ENCODE results near the gene KIAA1328. TPM values are rescaled to one million over a fixed set of nuclear protein-coding genes. Genes with fewer than 3 reads are reported as not detected.

KIAA1328 gene
- polyA plus RNA-seq, 2 of the 4 experiments (the other 2 are of a cell fraction), result 1.7 to 3.9 TPM

GRCh38 chr18:36931106-36931505 is 102.2 kb downstream of the KIAA1328 start:
- Histone ChIP-seq H3K4me1 (no peaks in the 10 kb centered on the region), H3K9me3 (no peaks in the 10 kb centered on the region), H3K4me2 (no peak overlapping the region), H3K4me3 (no peak overlapping the region), H3K27ac (no peak overlapping the region)
- WGBS (ENCODE audit: missing lambda C conversion rate), result 77% methylated on average over 4 of the region's 4 CpGs
- FAIRE-seq (no peak), ATAC-seq (no peak), DNase-seq (ENCODE audit: low read depth in 1 of 2, low spot score in 1 of 2) (no peak)
- CTCF ChIA-PET, result no interaction called here
- no peak for TF ChIP-seq FOSL2 (IDR thresholded peaks at IDR 0.05)
- no peak for TF ChIP-seq FOSL2 (CRISPR knock-in tag; IDR thresholded peaks at IDR 0.05)
- TF ChIP-seq TFCP2L1 (CRISPR knock-in tag; IDR thresholded peaks at IDR 0.05), result no peak
- no peak for TF ChIP-seq MAFK (IDR thresholded peaks at IDR 0.05; ENCODE audit: partially characterized antibody)
- TF ChIP-seq CBX8 (IDR thresholded peaks at IDR 0.05), result no peak
- TF ChIP-seq EP300 (IDR thresholded peaks at IDR 0.05), result no peak
- no peak for TF ChIP-seq JUNB (IDR thresholded peaks at IDR 0.05)
- TF ChIP-seq HOXB13 (CRISPR knock-in tag; IDR thresholded peaks at IDR 0.05; ENCODE audit: low read depth), result no peak
- TF ChIP-seq CTCF (IDR thresholded peaks at IDR 0.05), result no peak
- no peak for TF ChIP-seq POLR2A (IDR thresholded peaks at IDR 0.05; ENCODE audit: low read length)
- TF ChIP-seq GATA3 (IDR thresholded peaks at IDR 0.05; ENCODE audit: borderline replicate concordance), result no peak
- TF ChIP-seq EHMT2 (IDR thresholded peaks at IDR 0.05; ENCODE audit: low read depth), result no peak
- no peak for TF ChIP-seq MYC (IDR thresholded peaks at IDR 0.05; ENCODE audit: borderline replicate concordance, low read length)
- no peak for TF ChIP-seq HMGXB4 (CRISPR knock-in tag; IDR thresholded peaks at IDR 0.05; ENCODE audit: borderline replicate concordance)
- TF ChIP-seq RNF2 (IDR thresholded peaks at IDR 0.05; ENCODE audit: borderline replicate concordance, low read depth), result no peak
- TF ChIP-seq FOSB (CRISPR knock-in tag; IDR thresholded peaks at IDR 0.05), result no peak
- TF ChIP-seq CBX2 (IDR thresholded peaks at IDR 0.05; ENCODE audit: borderline replicate concordance, low read depth), result no peak
- TF ChIP-seq JUN (IDR thresholded peaks at IDR 0.05), result no peak
- TF ChIP-seq NR3C1 (IDR thresholded peaks at IDR 0.05), result no peak
- POLR2A ChIA-PET, result no interaction called here

GRCh38 chr18:36933552-36933951 is 104.6 kb downstream of the KIAA1328 start:
- Histone ChIP-seq H3K27ac (no peak overlapping the region), H3K4me1 (no peaks in the 10 kb centered on the region), H3K4me2 (no peak overlapping the region), H3K9me3 (no peaks in the 10 kb centered on the region), H3K4me3 (no peak overlapping the region)
- ChIA-PET CTCF (no interaction called here), POLR2A (no interaction called here)
- ATAC-seq (no peak), DNase-seq (ENCODE audit: low read depth in 1 of 2, low spot score in 1 of 2) (no peak), FAIRE-seq (no peak)
- 57% methylated on average over 1 of the region's 2 CpGs for WGBS (ENCODE audit: missing lambda C conversion rate)
- TF ChIP-seq FOXS1 (CRISPR knock-in tag; IDR thresholded peaks at IDR 0.05), result no peak
- TF ChIP-seq RFX5 (IDR thresholded peaks at IDR 0.05), result no peak
- no peak for TF ChIP-seq MYC (IDR thresholded peaks at IDR 0.05; ENCODE audit: borderline replicate concordance, low read length)
- TF ChIP-seq NPAS2 (CRISPR knock-in tag; IDR thresholded peaks at IDR 0.05; ENCODE audit: borderline replicate concordance), result no peak
- TF ChIP-seq MAFK (IDR thresholded peaks at IDR 0.05; ENCODE audit: partially characterized antibody), result no peak
- TF ChIP-seq CHD4 (IDR thresholded peaks at IDR 0.05; ENCODE audit: borderline replicate concordance), result no peak
- no peak for TF ChIP-seq E2F6 (IDR thresholded peaks at IDR 0.05; ENCODE audit: borderline replicate concordance, low read depth)
